ENCODE data around the gene CDH4.

Gene CDH4

GRCh38 chr20:61514805-61515505 lies 262.9 kb downstream of the CDH4 start:
- H3K4me3 ChIP-seq (ENCODE audit: low read length): no peak overlapping the region
- TF ChIP-seq CTCF (conservative IDR thresholded peaks at IDR 0.05; ENCODE audit: low read depth, low read length): no peak
- DNase-seq (ENCODE audit: low read depth): no peak

- DNase-seq (ENCODE audit: low read depth): no peak
Observed at GRCh38 chr20:61515922-61516321, 263.9 kb downstream of the CDH4 start.

GRCh38 chr20:61516346-61517208 lies 264.5 kb downstream of the CDH4 start:
- no peak for TF ChIP-seq CTCF (conservative IDR thresholded peaks at IDR 0.05; ENCODE audit: low read depth, low read length)
- no peak overlapping the region for H3K4me3 ChIP-seq (ENCODE audit: low read length)
- DNase-seq (ENCODE audit: low read depth): no peak

More at GRCh38 chr20:61515922-61516321, 263.9 kb downstream of the CDH4 start:
- no peak overlapping the region for H3K4me3 ChIP-seq (ENCODE audit: low read length)
- TF ChIP-seq CTCF (conservative IDR thresholded peaks at IDR 0.05; ENCODE audit: low read depth, low read length): no peak

- no peak for TF ChIP-seq CTCF (conservative IDR thresholded peaks at IDR 0.05; ENCODE audit: low read depth, low read length)
- DNase-seq (ENCODE audit: low read depth): no peak
- H3K4me3 ChIP-seq (ENCODE audit: low read length): no peak overlapping the region
Observed at GRCh38 chr20:61517419-61517818, 265.4 kb downstream of the CDH4 start.

GRCh38 chr20:61518424-61518951 lies 266.4 kb downstream of the CDH4 start:
- no peak for DNase-seq (ENCODE audit: low read depth)
- TF ChIP-seq CTCF (conservative IDR thresholded peaks at IDR 0.05; ENCODE audit: low read depth, low read length): no peak
- H3K4me3 ChIP-seq (ENCODE audit: low read length): no peak overlapping the region

- H3K4me3 ChIP-seq (ENCODE audit: low read length): no peak overlapping the region
- TF ChIP-seq CTCF (conservative IDR thresholded peaks at IDR 0.05; ENCODE audit: low read depth, low read length): no peak
- DNase-seq (ENCODE audit: low read depth): no peak
Observed at GRCh38 chr20:61519488-61519887, 267.4 kb downstream of the CDH4 start.
